HepG2 (cell line): ENCODE data around the gene OR10G8. TPM values are rescaled to one million over a fixed set of nuclear protein-coding genes. Genes with fewer than 3 reads are reported as not detected.

Experiments
- ATAC-seq: fragments of 200-7000 bp; cut with Tn5 transposase; 3 replicates; pipeline ENCODE4 v1.9.1; 2020; ENCODE audit warnings: mild to moderate bottlenecking, moderate library complexity
- BruUV-seq: library from RNA; stranded (reverse); fragments of 400-500 nt; replicated peaks from 2 replicates; lab custom pipeline; 2021; lab: Mats Ljungman, UMichigan
- CTCF ChIA-PET: fragments of 300-600 bp; formaldehyde crosslinking; extraction: SDS; loops from one replicate; lab custom pipeline; 2021; ENCODE audit warnings: low total read pairs, inconsistent platforms, low intra/inter-chr PET ratio; lab: Yijun Ruan, JAX
- POLR2A ChIA-PET: fragments of 350-600 bp; sonication (Branson Sonifier 250); formaldehyde crosslinking; loops from one replicate; lab custom pipeline; 2020; ENCODE audit warnings: antibody characterized with exemption, inconsistent platforms; lab: Yijun Ruan, JAX
- DNase-seq: peaks from one replicate; pipeline ENCODE4 v3.0.0-alpha.2; 2015; ENCODE audit warnings: low spot score
- FAIRE-seq: peaks from 3 replicates; lab custom pipeline; 2011; peaks lifted over from hg19 to GRCh38; lab: Jason Lieb, UNC
- H2AFZ ChIP-seq: one replicate; pipeline ENCODE4 v1.6.1; 2011; ENCODE audit warnings: low read length, inconsistent platforms
- H3K27ac ChIP-seq: fragments of 300-600 bp; 3 replicates; pipeline ENCODE4 v1.8.0; 2011; ENCODE audit warnings: mixed run types, mild to moderate bottlenecking, mixed read lengths, low read length, inconsistent platforms; ENCODE audit not compliant: insufficient read depth; ENCODE audit errors: extremely low read length
- H3K27me3 ChIP-seq, 2 experiments: fragments of 200-600 bp in 1 of 2; 2 replicates in 1 of 2; 3 replicates in 1 of 2; pipeline versions ENCODE4 v1.6.0 to v1.8.0; 2011; ENCODE audit warnings: low read length in 2 of 2, mild to moderate bottlenecking in 2 of 2, moderate library complexity in 2 of 2, inconsistent platforms in 1 of 2; ENCODE audit not compliant: insufficient read depth in 2 of 2, control insufficient read depth in 1 of 2
- H3K36me3 ChIP-seq, 2 experiments: fragments of 200-600 bp in 1 of 2; replicated peaks in 1 of 2; 2 replicates in 1 of 2; 3 replicates in 1 of 2; pipeline versions ENCODE4 v1.5.1 to v1.8.0; 2011; ENCODE audit warnings: low read length in 2 of 2, inconsistent platforms in 1 of 2; ENCODE audit not compliant: insufficient read depth in 2 of 2, control insufficient read depth in 1 of 2
- H3K4me1 ChIP-seq: 2 replicates; pipeline ENCODE4 v1.5.1; 2012; ENCODE audit warnings: low read length, inconsistent platforms; ENCODE audit not compliant: insufficient read depth
- H3K4me2 ChIP-seq: 2 replicates; pipeline ENCODE4 v1.6.0; 2011; ENCODE audit warnings: low read depth, low read length, inconsistent platforms
- H3K4me3 ChIP-seq, 3 experiments: fragments of 200-600 bp in 1 of 3; sonication (generic), shearing (Covaris generic) in 1 of 3; replicated peaks in 1 of 3; 2 replicates each; pipeline ENCODE4 v1.5.1; 2011 to 2016; ENCODE audit warnings: low read length in 3 of 3, inconsistent platforms in 2 of 3, low read depth in 2 of 3, mild to moderate bottlenecking in 2 of 3, control low read depth in 1 of 3, mixed read lengths in 1 of 3; ENCODE audit not compliant: insufficient read depth in 1 of 3
- H3K79me2 ChIP-seq: one replicate; pipeline ENCODE4 v1.6.1; 2011; ENCODE audit warnings: low read length, inconsistent platforms; ENCODE audit not compliant: insufficient read depth
- H3K9ac ChIP-seq: 2 replicates; pipeline ENCODE4 v1.6.0; 2011; ENCODE audit warnings: mild to moderate bottlenecking, low read depth, low read length, inconsistent platforms; ENCODE audit not compliant: insufficient read depth
- H3K9me3 ChIP-seq: 2 replicates; pipeline ENCODE4 v1.5.1; 2012; ENCODE audit warnings: mild to moderate bottlenecking, low read length
- H4K20me1 ChIP-seq: 2 replicates; pipeline ENCODE4 v1.6.0; 2011; ENCODE audit warnings: inconsistent platforms, mild to moderate bottlenecking, low read length, moderate library complexity; ENCODE audit not compliant: insufficient read depth
- ATM ChIP-seq: fragments of 450-650 bp; IDR thresholded peaks from 2 replicates; pipeline ENCODE4 v1.7.1; 2017; ENCODE audit warnings: mild to moderate bottlenecking, borderline replicate concordance
- IRF2 ChIP-seq: IDR thresholded peaks from 2 replicates; pipeline ENCODE4 v1.6.1; 2018; ENCODE audit warnings: missing genetic modification reagents, missing compliant biosample characterization
- KDM3A ChIP-seq: IDR thresholded peaks from 2 replicates; pipeline ENCODE4 v1.6.1; 2018; ENCODE audit warnings: low read depth, missing compliant biosample characterization
- MXD3 ChIP-seq: IDR thresholded peaks from 2 replicates; pipeline ENCODE4 v1.6.1; 2016; ENCODE audit warnings: mild to moderate bottlenecking, missing biosample characterization, missing genetic modification reagents
- NFATC3 ChIP-seq: sonication (generic); formaldehyde crosslinking; IDR thresholded peaks from 2 replicates; pipeline ENCODE4 v1.5.1; 2020; ENCODE audit warnings: mild to moderate bottlenecking, missing genetic modification reagents
- NFYB ChIP-seq: sonication (generic); formaldehyde crosslinking; IDR thresholded peaks from 2 replicates; pipeline ENCODE4 v1.4.0; 2020; ENCODE audit warnings: missing genetic modification reagents
- PRDM4 ChIP-seq: sonication (generic); formaldehyde crosslinking; IDR thresholded peaks from 2 replicates; pipeline ENCODE4 v1.9.0; 2021; ENCODE audit warnings: missing genetic modification reagents, borderline replicate concordance
- RFXAP ChIP-seq: sonication (generic); formaldehyde crosslinking; IDR thresholded peaks from 2 replicates; pipeline ENCODE4 v1.4.0; 2020; ENCODE audit warnings: missing genetic modification reagents, borderline replicate concordance
- SAP130 ChIP-seq: IDR thresholded peaks from 2 replicates; pipeline ENCODE4 v1.6.1; 2016; ENCODE audit warnings: low read depth
- SCMH1 ChIP-seq: sonication (generic); formaldehyde crosslinking; IDR thresholded peaks from 2 replicates; pipeline ENCODE4 v1.9.0; 2021; ENCODE audit warnings: missing genetic modification reagents, mild to moderate bottlenecking, borderline replicate concordance
- SMAD1 ChIP-seq: sonication (generic); formaldehyde crosslinking; IDR thresholded peaks from 2 replicates; pipeline ENCODE4 v1.4.0; 2020; ENCODE audit warnings: missing genetic modification reagents, low read depth, mild to moderate bottlenecking, borderline replicate concordance
- SOX5 ChIP-seq: IDR thresholded peaks from 2 replicates; pipeline ENCODE4 v1.6.1; 2016; ENCODE audit warnings: borderline replicate concordance
- SUZ12 ChIP-seq: fragments of 150-350 bp; IDR thresholded peaks from 2 replicates; pipeline ENCODE4 v1.6.1; 2014; ENCODE audit warnings: low read depth, low read length
- ZBTB43 ChIP-seq: sonication (generic); formaldehyde crosslinking; conservative IDR thresholded peaks from 2 replicates; pipeline ENCODE4 v1.4.0; 2020; ENCODE audit warnings: missing genetic modification reagents
- ZNF180 ChIP-seq: sonication (generic); formaldehyde crosslinking; IDR thresholded peaks from 2 replicates; pipeline ENCODE4 v1.4.0; 2020; ENCODE audit warnings: low read depth, missing genetic modification reagents, borderline replicate concordance
- ZNF264 ChIP-seq: sonication (generic); formaldehyde crosslinking; IDR thresholded peaks from 2 replicates; pipeline ENCODE4 v1.4.0; 2020; ENCODE audit warnings: missing genetic modification reagents
- ZNF619 ChIP-seq: sonication (generic); formaldehyde crosslinking; IDR thresholded peaks from 2 replicates; pipeline ENCODE4 v1.4.0; 2020; ENCODE audit warnings: mild to moderate bottlenecking, missing genetic modification reagents
- ZSCAN20 ChIP-seq: sonication (generic); formaldehyde crosslinking; IDR thresholded peaks from 2 replicates; pipeline ENCODE4 v1.4.0; 2020; ENCODE audit warnings: missing genetic modification reagents, mild to moderate bottlenecking, borderline replicate concordance
- WGBS: methylation state at CpG from one replicate; pipeline ENCODE4 v1.1.6; 2017; ENCODE audit warnings: low lambda C conversion rate; 5-methylcytosine and 5-hydroxymethylcytosine counted together
- in situ Hi-C: cut with HindIII; loops from 2 replicates; pipeline ENCODE4 v1.10.0; 2017; ENCODE audit warnings: low pct_unique_long_range_greater_than_20kb; ENCODE audit not compliant: extremely low pct_ligation_motif_present
- intact Hi-C: fragments of 100-400 bp; cut with micrococcal nuclease; formaldehyde crosslinking; loops from one replicate; pipeline ENCODE4 v1.10.0; 2022; ENCODE audit not compliant: unreplicated experiment
- polyA plus RNA-seq, 8 experiments: library from polyadenylated mRNA; depleted of rRNA in 3 of 8; stranded (reverse) in 7 of 8; unstranded in 1 of 8; fragments of >200 nt; fragmentation: Illumina TruSeq in 4 of 8; extraction: Trizol in 4 of 8; gene quantifications; 2 replicates each; pipeline versions ENCODE4 v1.2.1 to v1.2.3, GENCODE V29; 2011 to 2016; ENCODE audit warnings: low read depth in 4 of 8, missing spikeins in 1 of 8, mixed read lengths in 1 of 8; ENCODE audit not compliant: insufficient read depth in 1 of 8
- total RNA-seq, 5 experiments: library from RNA; depleted of rRNA; stranded (reverse); fragments of >200 nt; fragmentation: Illumina TruSeq; extraction: Trizol; gene quantifications; 2 replicates each; pipeline ENCODE4 v1.2.3, GENCODE V29; 2016; ENCODE audit warnings: low read depth in 1 of 5

OR10G8 gene
- total and polyA plus RNA-seq, 2 of the 13 experiments (the other 11 are each of a cell fraction or from before 2014, with no cell fraction given), result not detected

GRCh38 chr11:123995119-123995518 is 31.5 kb upstream of the OR10G8 start, which contains the start of gene OR10G6:
Gene OR10G6, minus strand, starts transcription at chr11:123995161. Its CDS starts 0 bp downstream, at chr11:123995161.
- Histone ChIP-seq H3K4me2 (no peak within 1 kb of the TSS), H3K36me3 (no peaks in the 10 kb centered on the region), H4K20me1 (no peaks in the 10 kb centered on the region), H3K27me3 (no peaks in the 10 kb centered on the region), H3K79me2 (no peaks in the 10 kb centered on the region), H3K9me3 (no peaks in the 10 kb centered on the region), H3K9ac (no peak within 1 kb of the TSS), H3K4me1 (no peaks in the 10 kb centered on the region), H3K27ac (no peak within 1 kb of the TSS), H2AFZ (no peak within 1 kb of the TSS), H3K4me3 (no peak within 1 kb of the TSS)
- no peak for ATAC-seq
- no TSS peak for BruUV-seq
- intact Hi-C loops, result no loop called here
- in situ Hi-C loops, result no loop called here
- no peak for DNase-seq
- 0% methylated on average over 1 of the region's 1 CpG for WGBS
- no peak for FAIRE-seq
- POLR2A ChIA-PET, result no interaction called here
- no peak for TF ChIP-seq SOX5 (CRISPR knock-in tag)
- TF ChIP-seq RFXAP (CRISPR knock-in tag), result no peak
- TF ChIP-seq SMAD1 (CRISPR knock-in tag), result no peak
- no peak for TF ChIP-seq NFYB
- no peak for TF ChIP-seq ZNF619 (CRISPR knock-in tag)
- TF ChIP-seq ZNF264 (CRISPR knock-in tag), result no peak
- no peak for TF ChIP-seq SCMH1
- TF ChIP-seq ZNF180 (CRISPR knock-in tag), result no peak
- CTCF ChIA-PET, result no interaction called here

GRCh38 chr11:124012697-124013096 is 13.9 kb upstream of the OR10G8 start, which contains the start of gene OR10G4:
Gene OR10G4, plus strand, starts transcription at chr11:124012997. Its CDS starts 2,578 bp downstream, at chr11:124015575.
- H3K9ac ChIP-seq, result no peak within 1 kb of the TSS
- CTCF ChIA-PET, result no interaction called here
- DNase-seq (no peak), FAIRE-seq (no peak), ATAC-seq (no peak)
- no peaks in the 10 kb centered on the region for H3K79me2 ChIP-seq
- H3K4me3 ChIP-seq, result no peak within 1 kb of the TSS
- 4% methylated on average over 2 of the region's 2 CpGs for whole genome bisulfite sequencing
- BruUV-seq, result no TSS peak
- POLR2A ChIA-PET, result no interaction called here
- H3K4me1 ChIP-seq, result no peaks in the 10 kb centered on the region
- no peaks in the 10 kb centered on the region for H3K9me3 ChIP-seq
- intact Hi-C loops, result no loop called here
- no peaks in the 10 kb centered on the region for H4K20me1 ChIP-seq
- H2AFZ ChIP-seq, result no peak within 1 kb of the TSS
- no peak within 1 kb of the TSS for H3K27ac ChIP-seq
- H3K36me3 ChIP-seq, result no peaks in the 10 kb centered on the region
- no peaks in the 10 kb centered on the region for H3K27me3 ChIP-seq
- no peak within 1 kb of the TSS for H3K4me2 ChIP-seq
- in situ Hi-C loops, result no loop called here
- no peak for TF ChIP-seq NFATC3 (CRISPR knock-in tag)
- TF ChIP-seq ZSCAN20, result no peak
- no peak for TF ChIP-seq PRDM4
- TF ChIP-seq IRF2, result no peak
- no peak for TF ChIP-seq SUZ12
- TF ChIP-seq MXD3 (CRISPR knock-in tag), result no peak
- TF ChIP-seq SAP130 (CRISPR knock-in tag), result no peak
- no peak for TF ChIP-seq ATM
- TF ChIP-seq KDM3A (CRISPR knock-in tag), result no peak
- TF ChIP-seq ZBTB43 (CRISPR knock-in tag), result no peak
